Measurements from ENCODE around the gene PPARA. TPM values are rescaled to one million over a fixed set of nuclear protein-coding genes. Genes with fewer than 3 reads are reported as not detected.

The PPARA gene
- total and polyA plus RNA-seq, 9 of the 15 experiments (the other 6 are each of a cell fraction or from before 2014, with no cell fraction given): 0.64 to 5.3 (median 3.5) TPM

- no peak for ATAC-seq
Measured at GRCh38 chr22:46212195-46212594, 61.9 kb downstream of the PPARA start.

More at GRCh38 chr22:46212195-46212594, 61.9 kb downstream of the PPARA start:
- Histone ChIP-seq H4K20me1 (replicated peaks; ENCODE audit: control insufficient read depth, insufficient read depth, low read length) (no peaks in the 10 kb centered on the region), H3K9me1 (ENCODE audit: control insufficient read depth, insufficient read depth, low read length) (no peaks in the 10 kb centered on the region), H3K79me2 (ENCODE audit: control insufficient read depth, insufficient read depth, low read length) (no peaks in the 10 kb centered on the region), H3K4me1 (replicated peaks in 1 of 2; ENCODE audit: control insufficient read depth in 2 of 2, insufficient read depth in 2 of 2, low read length in 2 of 2) (no peaks in the 10 kb centered on the region), H3K4me2 (ENCODE audit: insufficient read depth, low read length) (no peak overlapping the region), H3K9ac (ENCODE audit: insufficient read depth in 1 of 2, low read depth in 2 of 2, low read length in 2 of 2) (no peak overlapping the region), H3K27ac (ENCODE audit: extremely low read depth, low read depth, low read length) (no peak overlapping the region), H3K4me3 (no peak overlapping the region), H3K36me3 (ENCODE audit: control insufficient read depth, insufficient read depth, low read length) (no peaks in the 10 kb centered on the region), H2AFZ (ENCODE audit: low read depth, low read length) (no peak overlapping the region), H3K27me3 (ENCODE audit: control insufficient read depth in 2 of 2, insufficient read depth in 2 of 2, low read length in 2 of 2) (no peaks in the 10 kb centered on the region), H3K9me3 (replicated peaks; ENCODE audit: control insufficient read depth, insufficient read depth, low read depth, low read length) (no peaks in the 10 kb centered on the region)
- ChIA-PET POLR2A (no interaction called here), CTCF (ENCODE audit: low intra/inter-chr PET ratio) (no interaction called here)
- in situ Hi-C loops (cut with MboI): no loop called here
- intact Hi-C loops (cut with micrococcal nuclease): no loop called here
- no TSS peak for BruUV-seq (replicated peaks)
- no peak for FAIRE-seq
- TF ChIP-seq ZNF785 (CRISPR knock-in tag; IDR thresholded peaks at IDR 0.05): no peak
- no peak for TF ChIP-seq TEAD4 (IDR thresholded peaks at IDR 0.05; ENCODE audit: low read length)
- TF ChIP-seq TEAD4 (CRISPR knock-in tag; IDR thresholded peaks at IDR 0.05; ENCODE audit: borderline replicate concordance): no peak
- TF ChIP-seq SRSF7 (optimal IDR thresholded peaks at IDR 0.05; ENCODE audit: low read depth, low read length): no peak
- TF ChIP-seq, protein P1, sequence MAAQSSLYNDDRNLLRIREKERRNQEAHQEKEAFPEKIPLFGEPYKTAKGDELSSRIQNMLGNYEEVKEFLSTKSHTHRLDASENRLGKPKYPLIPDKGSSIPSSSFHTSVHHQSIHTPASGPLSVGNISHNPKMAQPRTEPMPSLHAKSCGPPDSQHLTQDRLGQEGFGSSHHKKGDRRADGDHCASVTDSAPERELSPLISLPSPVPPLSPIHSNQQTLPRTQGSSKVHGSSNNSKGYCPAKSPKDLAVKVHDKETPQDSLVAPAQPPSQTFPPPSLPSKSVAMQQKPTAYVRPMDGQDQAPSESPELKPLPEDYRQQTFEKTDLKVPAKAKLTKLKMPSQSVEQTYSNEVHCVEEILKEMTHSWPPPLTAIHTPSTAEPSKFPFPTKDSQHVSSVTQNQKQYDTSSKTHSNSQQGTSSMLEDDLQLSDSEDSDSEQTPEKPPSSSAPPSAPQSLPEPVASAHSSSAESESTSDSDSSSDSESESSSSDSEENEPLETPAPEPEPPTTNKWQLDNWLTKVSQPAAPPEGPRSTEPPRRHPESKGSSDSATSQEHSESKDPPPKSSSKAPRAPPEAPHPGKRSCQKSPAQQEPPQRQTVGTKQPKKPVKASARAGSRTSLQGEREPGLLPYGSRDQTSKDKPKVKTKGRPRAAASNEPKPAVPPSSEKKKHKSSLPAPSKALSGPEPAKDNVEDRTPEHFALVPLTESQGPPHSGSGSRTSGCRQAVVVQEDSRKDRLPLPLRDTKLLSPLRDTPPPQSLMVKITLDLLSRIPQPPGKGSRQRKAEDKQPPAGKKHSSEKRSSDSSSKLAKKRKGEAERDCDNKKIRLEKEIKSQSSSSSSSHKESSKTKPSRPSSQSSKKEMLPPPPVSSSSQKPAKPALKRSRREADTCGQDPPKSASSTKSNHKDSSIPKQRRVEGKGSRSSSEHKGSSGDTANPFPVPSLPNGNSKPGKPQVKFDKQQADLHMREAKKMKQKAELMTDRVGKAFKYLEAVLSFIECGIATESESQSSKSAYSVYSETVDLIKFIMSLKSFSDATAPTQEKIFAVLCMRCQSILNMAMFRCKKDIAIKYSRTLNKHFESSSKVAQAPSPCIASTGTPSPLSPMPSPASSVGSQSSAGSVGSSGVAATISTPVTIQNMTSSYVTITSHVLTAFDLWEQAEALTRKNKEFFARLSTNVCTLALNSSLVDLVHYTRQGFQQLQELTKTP (IDR thresholded peaks at IDR 0.05; ENCODE audit: low read depth in 1 of 2, partially characterized antibody in 2 of 2): no peak
- TF ChIP-seq USF2 (CRISPR knock-in tag; IDR thresholded peaks at IDR 0.05): no peak
- no peak for TF ChIP-seq HDGF (IDR thresholded peaks at IDR 0.05)
- no peak for TF ChIP-seq ZNF707 (CRISPR knock-in tag; conservative IDR thresholded peaks at IDR 0.05)
- TF ChIP-seq ZSCAN32 (CRISPR knock-in tag; IDR thresholded peaks at IDR 0.05): no peak
- no peak for TF ChIP-seq KLF6 (CRISPR knock-in tag; IDR thresholded peaks at IDR 0.05; ENCODE audit: borderline replicate concordance)
- TF ChIP-seq ARHGAP35 (IDR thresholded peaks at IDR 0.05; ENCODE audit: partially characterized antibody): no peak
- no peak for TF ChIP-seq GATAD2A (IDR thresholded peaks at IDR 0.05)
- WGBS (ENCODE audit: insufficient coverage, low coverage, missing lambda C conversion rate): 25% methylated on average over 4 of the region's 4 CpGs
- no peak for DNase-seq (ENCODE audit: extremely low read depth in 1 of 4, low spot score in 3 of 4)

All from K562 (cell line).